GM12875 (cell line): ENCODE data around the gene MCM8.

Experiments
- H3K4me3 ChIP-seq: one replicate; pipeline ENCODE4 v1.5.1; 2011; ENCODE audit warnings: low read depth, low read length, control low read depth
- TF ChIP-seq, protein P1 (sequence below): IDR thresholded peaks from 2 replicates; pipeline ENCODE4 v1.5.1; 2011; ENCODE audit warnings: low read depth, mild to moderate bottlenecking, control low read depth, inconsistent platforms, low read length, moderate library complexity, borderline replicate concordance; ENCODE audit not compliant: insufficient read depth

MCM8 gene

DNA sequence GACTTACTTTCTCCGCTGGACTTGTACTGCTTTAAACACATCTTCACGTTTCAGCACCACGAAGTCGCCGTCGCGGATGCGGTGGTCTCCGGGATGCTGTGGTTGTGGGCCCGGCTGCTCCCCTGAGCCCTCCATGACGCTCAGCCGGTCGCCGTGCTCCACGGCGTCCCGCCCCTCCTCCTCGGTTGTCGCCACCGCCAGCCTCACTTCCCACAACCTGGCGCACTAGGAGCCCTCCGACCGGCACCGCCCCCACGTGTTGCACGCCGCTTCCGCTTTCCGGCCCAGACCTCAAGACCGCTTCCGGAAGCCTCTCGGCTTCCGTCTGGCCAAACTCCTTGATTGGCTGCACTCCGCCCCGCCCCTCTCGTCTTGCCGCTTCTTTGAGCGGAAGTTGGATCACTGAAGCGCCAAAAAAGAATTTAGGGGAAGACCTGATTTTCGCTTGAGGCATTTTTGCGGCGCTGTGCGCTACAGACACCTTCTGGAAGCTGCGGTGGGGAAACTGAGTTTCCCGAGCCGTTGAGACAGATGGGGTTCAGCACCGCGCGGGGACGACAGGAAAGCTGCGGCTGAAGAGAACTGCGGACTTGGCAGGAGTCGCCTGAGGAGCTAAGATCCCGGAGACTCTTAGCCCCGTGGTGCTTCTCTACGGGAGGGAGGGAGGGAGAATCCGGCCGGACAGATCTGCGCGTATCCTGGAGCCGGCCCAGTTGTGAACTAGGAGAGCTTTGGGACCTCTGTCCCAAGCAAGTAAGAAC, at the start of gene MCM8, which contains the start of gene TRMT6:
MCM8 (plus strand) TSS at position 382 of the 761 bp plus-strand sequence. CDS start 1,364 bp downstream, outside the sequence.
TRMT6 (minus strand) TSS at position 263 of the 761 bp plus-strand sequence; CDS start at position 135, 128 bp downstream.
- H3K4me3 ChIP-seq, result peak within 1 kb of the TSS; percentile 71
- TF ChIP-seq, protein P1, sequence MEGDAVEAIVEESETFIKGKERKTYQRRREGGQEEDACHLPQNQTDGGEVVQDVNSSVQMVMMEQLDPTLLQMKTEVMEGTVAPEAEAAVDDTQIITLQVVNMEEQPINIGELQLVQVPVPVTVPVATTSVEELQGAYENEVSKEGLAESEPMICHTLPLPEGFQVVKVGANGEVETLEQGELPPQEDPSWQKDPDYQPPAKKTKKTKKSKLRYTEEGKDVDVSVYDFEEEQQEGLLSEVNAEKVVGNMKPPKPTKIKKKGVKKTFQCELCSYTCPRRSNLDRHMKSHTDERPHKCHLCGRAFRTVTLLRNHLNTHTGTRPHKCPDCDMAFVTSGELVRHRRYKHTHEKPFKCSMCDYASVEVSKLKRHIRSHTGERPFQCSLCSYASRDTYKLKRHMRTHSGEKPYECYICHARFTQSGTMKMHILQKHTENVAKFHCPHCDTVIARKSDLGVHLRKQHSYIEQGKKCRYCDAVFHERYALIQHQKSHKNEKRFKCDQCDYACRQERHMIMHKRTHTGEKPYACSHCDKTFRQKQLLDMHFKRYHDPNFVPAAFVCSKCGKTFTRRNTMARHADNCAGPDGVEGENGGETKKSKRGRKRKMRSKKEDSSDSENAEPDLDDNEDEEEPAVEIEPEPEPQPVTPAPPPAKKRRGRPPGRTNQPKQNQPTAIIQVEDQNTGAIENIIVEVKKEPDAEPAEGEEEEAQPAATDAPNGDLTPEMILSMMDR, result no peak

- TF ChIP-seq, protein P1, result no peak
- no peak overlapping the region for H3K4me3 ChIP-seq
Observed at GRCh38 chr20:5900908-5901307, 49.5 kb upstream of the MCM8 start.

DNA sequence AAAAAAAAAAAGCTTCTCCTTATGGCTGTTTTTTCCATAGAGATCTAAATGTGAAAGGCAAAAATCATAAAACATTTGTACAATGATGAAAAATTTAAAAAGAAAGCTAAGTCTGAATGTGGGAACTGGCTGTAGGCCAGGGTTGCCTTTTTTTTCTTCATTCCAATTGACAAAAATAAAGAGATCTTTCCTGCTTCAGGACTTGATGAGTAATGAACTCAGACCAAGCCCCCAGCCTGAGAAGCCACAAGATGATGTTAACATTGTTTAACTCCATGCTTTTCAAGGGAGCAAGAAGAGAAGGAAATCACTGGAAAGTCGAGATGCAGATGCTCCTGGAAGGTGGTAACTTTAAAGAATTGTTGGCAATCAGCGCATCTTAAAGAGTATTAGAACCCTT, 41.5 kb upstream of the MCM8 start:
- H3K4me3 ChIP-seq, result no peak overlapping the region
- TF ChIP-seq, protein P1, result no peak

DNA sequence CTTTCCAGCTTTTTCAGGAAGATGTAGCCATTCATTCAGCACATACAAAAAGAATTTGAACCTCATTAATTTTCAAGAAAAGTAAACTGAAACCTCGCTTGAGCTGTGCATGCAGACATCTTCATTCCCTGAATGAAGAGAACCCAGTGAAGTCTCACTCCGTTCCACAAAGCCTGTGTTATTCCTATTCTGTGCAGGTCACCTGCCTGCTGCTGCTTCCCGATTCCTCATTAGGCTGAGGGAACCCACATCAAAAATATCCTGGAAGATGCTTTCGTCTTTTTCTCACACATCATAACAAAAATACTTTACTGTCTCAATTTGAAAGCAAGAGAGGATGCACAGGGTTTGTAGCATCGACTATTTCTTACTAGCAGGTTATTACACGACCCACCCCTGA, 40.3 kb upstream of the MCM8 start:
- TF ChIP-seq, protein P1, result no peak
- H3K4me3 ChIP-seq, result no peak overlapping the region

DNA sequence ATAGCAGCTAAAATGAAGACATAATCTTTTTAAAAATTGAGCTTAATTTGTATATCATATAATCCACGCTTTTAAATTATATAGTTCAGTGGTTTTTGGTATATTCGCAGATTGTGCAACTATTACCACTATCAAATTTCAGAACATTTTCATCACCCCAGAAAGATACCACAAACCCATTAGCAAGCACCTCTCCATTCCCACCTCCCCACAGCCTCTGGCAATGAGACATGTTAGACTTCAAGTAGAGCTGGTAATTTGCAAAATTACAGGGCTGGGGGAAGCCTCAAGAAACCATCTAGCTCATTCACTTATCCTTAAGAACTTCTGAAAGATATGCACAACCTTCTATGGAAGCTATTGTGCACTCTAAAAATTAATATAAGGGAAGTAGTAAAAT, 37.3 kb upstream of the MCM8 start:
- no peak overlapping the region for H3K4me3 ChIP-seq

DNA sequence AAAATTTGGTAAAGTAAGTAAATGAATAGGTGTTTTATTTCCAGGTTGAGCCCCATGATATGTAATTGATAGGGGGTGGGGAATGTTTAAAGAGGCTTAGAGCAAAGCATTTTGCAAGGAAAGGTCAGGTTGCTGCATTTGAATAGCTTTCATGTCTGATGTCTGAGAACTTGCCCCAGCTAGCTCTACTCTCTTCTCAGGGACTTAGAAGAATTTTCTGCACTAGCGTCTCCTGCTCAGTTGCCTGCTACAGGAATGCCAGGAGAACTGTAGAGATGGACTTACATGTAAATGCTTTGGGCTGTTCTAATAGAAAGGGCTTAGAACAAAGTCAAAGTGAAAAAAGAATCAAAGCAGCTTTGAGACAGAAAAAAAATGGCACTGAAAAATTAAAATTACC, 35.6 kb upstream of the MCM8 start:
- H3K4me3 ChIP-seq, result no peak overlapping the region
- TF ChIP-seq, protein P1, result no peak

More for the DNA sequence above, 37.3 kb upstream of the MCM8 start:
- TF ChIP-seq, protein P1, result no peak
